Bronchial epithelial cell (primary cell): Measurements from ENCODE around the gene EIF4E1B. TPM values are rescaled to one million over a fixed set of nuclear protein-coding genes. Genes with fewer than 3 reads are reported as not detected.
A peak's percentile ranks its signal among the peaks of the same experiment; 100 is the strongest.

Experiments used
- DNase-seq: peaks from one replicate; pipeline ENCODE4 v3.0.0-alpha.2; 2010; ENCODE audit warnings: low read depth
- FAIRE-seq: peaks from 2 replicates; lab custom pipeline; 2011; peaks lifted over from hg19 to GRCh38; lab: Jason Lieb, UNC
- H3K27me3 ChIP-seq: 2 replicates; pipeline ENCODE4 v1.5.1; 2011; ENCODE audit warnings: low read length; ENCODE audit not compliant: control insufficient read depth, insufficient read depth
- H3K36me3 ChIP-seq: 2 replicates; pipeline ENCODE4 v1.5.1; 2011; ENCODE audit warnings: low read length; ENCODE audit not compliant: control insufficient read depth, insufficient read depth
- H3K4me3 ChIP-seq: 2 replicates; pipeline ENCODE4 v1.5.1; 2011; ENCODE audit warnings: mild to moderate bottlenecking, low read depth, low read length, control low read depth
- total RNA-seq: library from RNA; depleted of rRNA; stranded (reverse); fragments of >200 nt; gene quantifications from 2 replicates; pipeline ENCODE4 v1.2.1, GENCODE V29; 2014
- TF ChIP-seq, protein P1 (sequence below): IDR thresholded peaks from 2 replicates; pipeline ENCODE4 v1.5.1; 2011; ENCODE audit warnings: mild to moderate bottlenecking, moderate library complexity, low read length, control low read depth, inconsistent platforms; ENCODE audit not compliant: insufficient read depth, severe bottlenecking

The EIF4E1B gene
- total RNA-seq, 1 donor from 2014 or later = not detected

DNA sequence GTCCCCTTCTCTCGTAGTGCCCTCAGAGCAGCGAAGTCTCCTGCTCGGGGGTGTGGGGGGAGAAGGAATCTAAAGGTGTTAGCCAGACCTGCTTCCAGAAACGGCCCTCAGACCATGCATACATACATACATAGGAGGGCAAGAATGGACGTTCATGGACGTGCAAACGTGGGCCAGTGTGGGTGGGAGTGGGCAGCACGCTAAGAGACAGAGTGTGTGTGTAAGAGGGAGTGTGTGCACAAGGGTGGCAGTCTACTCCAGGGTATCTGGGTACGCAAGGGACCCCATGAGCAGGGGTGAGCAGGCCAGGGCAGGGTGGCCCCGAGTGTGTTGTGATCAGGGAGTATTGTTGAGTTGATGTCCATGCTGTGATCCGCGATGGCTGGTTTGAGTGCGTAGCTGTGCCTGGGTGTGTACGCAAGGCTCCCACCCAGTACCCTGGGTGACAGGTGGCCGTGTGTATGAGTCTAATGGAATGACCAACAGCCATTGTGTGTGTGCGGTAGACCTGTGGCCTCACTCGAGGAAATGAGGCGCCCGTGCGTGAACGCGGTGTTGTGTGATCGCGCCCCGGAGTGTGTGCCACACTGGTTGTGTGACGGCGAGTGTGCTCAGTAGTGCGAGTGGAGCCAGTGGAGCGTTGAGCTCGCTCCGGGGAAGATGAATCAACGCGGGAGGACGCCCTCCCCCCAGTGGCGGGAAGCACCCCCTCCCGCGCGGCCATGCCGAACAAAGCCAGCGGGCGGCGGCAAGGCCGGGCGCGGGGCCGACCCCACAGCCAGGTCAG lies 21.3 kb upstream of the EIF4E1B start:
- Histone ChIP-seq H3K4me3 (peak overlapping the region; percentile 56), H3K27me3 (no peaks in the 10 kb centered on the region), H3K36me3 (no peaks in the 10 kb centered on the region)
- TF ChIP-seq, protein P1, sequence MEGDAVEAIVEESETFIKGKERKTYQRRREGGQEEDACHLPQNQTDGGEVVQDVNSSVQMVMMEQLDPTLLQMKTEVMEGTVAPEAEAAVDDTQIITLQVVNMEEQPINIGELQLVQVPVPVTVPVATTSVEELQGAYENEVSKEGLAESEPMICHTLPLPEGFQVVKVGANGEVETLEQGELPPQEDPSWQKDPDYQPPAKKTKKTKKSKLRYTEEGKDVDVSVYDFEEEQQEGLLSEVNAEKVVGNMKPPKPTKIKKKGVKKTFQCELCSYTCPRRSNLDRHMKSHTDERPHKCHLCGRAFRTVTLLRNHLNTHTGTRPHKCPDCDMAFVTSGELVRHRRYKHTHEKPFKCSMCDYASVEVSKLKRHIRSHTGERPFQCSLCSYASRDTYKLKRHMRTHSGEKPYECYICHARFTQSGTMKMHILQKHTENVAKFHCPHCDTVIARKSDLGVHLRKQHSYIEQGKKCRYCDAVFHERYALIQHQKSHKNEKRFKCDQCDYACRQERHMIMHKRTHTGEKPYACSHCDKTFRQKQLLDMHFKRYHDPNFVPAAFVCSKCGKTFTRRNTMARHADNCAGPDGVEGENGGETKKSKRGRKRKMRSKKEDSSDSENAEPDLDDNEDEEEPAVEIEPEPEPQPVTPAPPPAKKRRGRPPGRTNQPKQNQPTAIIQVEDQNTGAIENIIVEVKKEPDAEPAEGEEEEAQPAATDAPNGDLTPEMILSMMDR = no peak
- no peak for DNase-seq
- no peak for FAIRE-seq

DNA sequence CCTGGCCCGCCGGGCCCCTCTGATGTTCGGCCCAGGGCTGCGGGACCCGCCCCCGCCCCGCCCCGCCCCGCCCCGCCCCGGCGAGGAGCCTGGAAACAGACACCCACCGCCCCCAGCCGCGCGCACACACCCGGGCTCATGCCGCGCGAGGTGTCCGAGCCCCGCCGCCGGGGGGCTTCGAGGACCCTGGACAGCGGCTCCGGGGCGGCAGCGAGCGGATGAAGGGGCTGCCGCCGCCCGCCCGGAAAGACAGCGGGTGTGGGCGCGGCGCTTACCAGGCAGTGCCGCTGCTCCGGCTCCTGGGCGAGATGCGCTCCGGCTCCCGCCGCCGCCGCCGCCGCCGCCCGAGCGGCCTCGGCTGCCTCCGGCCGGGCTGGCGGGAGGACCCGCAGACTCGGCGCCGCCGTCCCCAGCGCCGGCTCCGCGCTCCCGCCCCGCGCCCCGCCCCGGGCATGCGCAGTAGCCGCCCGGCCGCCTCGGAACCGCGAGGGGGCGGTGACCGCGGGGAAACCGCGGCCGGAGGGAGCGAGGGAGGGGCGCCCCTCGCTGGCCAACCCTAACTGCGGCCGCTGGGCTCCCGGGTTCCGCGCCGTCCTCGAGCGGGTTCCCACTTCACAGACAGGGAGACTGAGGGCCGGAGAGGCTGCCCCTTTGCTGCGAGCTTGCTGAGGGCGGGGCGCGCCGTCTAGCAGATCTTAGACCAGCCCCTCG lies 20.6 kb upstream of the EIF4E1B start, which contains the start of gene GPRIN1:
Gene GPRIN1, minus strand, starts transcription at position 433 of the 711 bp plus-strand sequence. CDS start 10,322 bp downstream, outside the sequence.
- Histone ChIP-seq H3K36me3 (no peaks in the 10 kb centered on the region), H3K27me3 (no peaks in the 10 kb centered on the region), H3K4me3 (peak within 1 kb of the TSS; percentile 56)
- TF ChIP-seq, protein P1 = peak; percentile 40
- DNase-seq = no peak
- FAIRE-seq = no peak

DNA sequence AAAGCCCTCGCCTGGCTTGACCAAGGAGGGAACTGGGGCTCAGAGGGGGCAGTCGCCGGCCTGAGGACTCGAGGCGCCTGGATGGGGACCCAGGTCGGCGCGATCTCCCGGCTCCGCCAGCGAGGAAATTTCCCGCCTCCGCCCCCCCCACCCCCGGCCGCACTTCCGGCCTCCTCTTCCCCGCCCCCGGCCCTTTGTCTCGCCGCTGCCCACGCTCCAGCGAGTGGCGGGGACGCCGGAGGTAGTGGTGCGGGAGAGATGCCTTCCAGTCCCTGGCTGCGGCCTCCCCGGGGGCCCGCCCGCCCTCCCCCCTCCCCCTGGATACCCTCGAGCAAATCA lies 20.1 kb upstream of the EIF4E1B start:
- Histone ChIP-seq H3K27me3 (no peaks in the 10 kb centered on the region), H3K36me3 (no peaks in the 10 kb centered on the region), H3K4me3 (peak overlapping the region; percentile 56)
- no peak for FAIRE-seq
- DNase-seq = no peak
- TF ChIP-seq, protein P1 = no peak

DNA sequence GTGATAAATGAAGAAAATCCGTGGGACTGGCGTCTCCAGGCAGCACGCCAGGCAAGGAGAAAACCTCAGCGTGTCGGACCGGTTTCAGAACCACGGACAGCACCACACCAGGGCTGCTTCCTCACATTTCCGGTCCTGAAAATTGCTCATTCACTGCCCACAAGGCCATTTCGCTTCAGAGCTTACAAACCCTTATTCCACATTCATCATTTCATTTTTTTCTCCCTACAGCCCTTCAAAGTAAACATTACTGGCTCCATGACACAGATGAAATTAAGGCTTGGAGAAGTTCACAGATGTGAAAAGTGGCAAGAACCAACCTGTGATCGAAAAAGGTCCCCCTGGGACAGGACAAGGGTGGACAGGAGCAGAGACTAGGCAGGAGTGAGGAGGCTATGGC lies 19.0 kb upstream of the EIF4E1B start:
- no peak for FAIRE-seq
- H3K4me3 ChIP-seq = no peak overlapping the region
- DNase-seq = peak; percentile 70
- peaks cover 1% of the 10 kb centered on the region for H3K27me3 ChIP-seq
- no peaks in the 10 kb centered on the region for H3K36me3 ChIP-seq
- TF ChIP-seq, protein P1 = no peak

DNA sequence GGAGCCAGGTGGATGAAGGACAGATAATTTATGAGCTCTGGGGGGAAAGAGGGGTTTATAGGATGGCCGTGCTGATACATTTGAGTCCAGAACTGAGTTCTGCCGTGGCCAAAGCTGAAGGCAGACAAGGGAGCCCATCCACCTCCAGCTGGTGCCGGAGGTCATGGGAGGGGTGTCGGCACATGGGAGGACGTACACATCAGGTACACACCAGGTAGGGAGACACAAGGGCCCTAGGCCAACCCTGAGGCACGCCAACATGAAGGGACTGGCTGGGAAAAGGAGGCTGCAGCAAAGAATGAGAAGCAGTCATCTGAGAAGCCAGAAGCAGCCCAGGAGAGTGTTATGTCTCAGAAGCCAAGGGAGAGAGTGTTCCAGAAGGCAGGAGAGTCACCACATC lies 18.5 kb upstream of the EIF4E1B start:
- DNase-seq (no peak), FAIRE-seq (no peak)
- H3K4me3 ChIP-seq = no peak overlapping the region
- TF ChIP-seq, protein P1 = no peak
- H3K36me3 ChIP-seq = no peaks in the 10 kb centered on the region
- peaks cover 1% of the 10 kb centered on the region for H3K27me3 ChIP-seq
